HG03196 (cell line): ENCODE results near the gene PTPN1.
"Not testable (repeated sequence)": the region's sequence is repeated elsewhere in the genome, so short reads cannot be mapped to it uniquely, and the experiment has no call there.

Source experiments
- ATAC-seq: cut with Tn5 transposase; IDR thresholded peaks from one replicate; pipeline ENCODE4 v1.9.1; 2021; ENCODE audit not compliant: unreplicated experiment

Gene PTPN1

GRCh38 chr20:50478162-50478990 lies 31.8 kb upstream of the PTPN1 start:
- ATAC-seq: no peak

GRCh38 chr20:50481741-50482140 lies 28.4 kb upstream of the PTPN1 start:
- ATAC-seq: no peak

GRCh38 chr20:50482396-50482981 lies 27.7 kb upstream of the PTPN1 start:
- no peak for ATAC-seq

- no peak for ATAC-seq
These were observed 25.8 kb upstream of the PTPN1 start for GRCh38 chr20:50484271-50484976.

- ATAC-seq: no peak
These were observed 22.8 kb upstream of the PTPN1 start for GRCh38 chr20:50487397-50487796.

- ATAC-seq: no peak
These were observed 21.9 kb upstream of the PTPN1 start for GRCh38 chr20:50488236-50488806.

- no peak for ATAC-seq
These were observed 19.0 kb upstream of the PTPN1 start for GRCh38 chr20:50491168-50491567.

- ATAC-seq: no peak
These were observed 18.1 kb upstream of the PTPN1 start for GRCh38 chr20:50491926-50492634.

- no peak for ATAC-seq
These were observed 16.3 kb upstream of the PTPN1 start for GRCh38 chr20:50493881-50494253.

- ATAC-seq: no peak
These were observed 15.8 kb upstream of the PTPN1 start for GRCh38 chr20:50494428-50494827.

GRCh38 chr20:50496773-50497385 lies 13.3 kb upstream of the PTPN1 start:
- no peak for ATAC-seq

- no peak for ATAC-seq
These were observed 12.0 kb upstream of the PTPN1 start for GRCh38 chr20:50498071-50498776.

- no peak for ATAC-seq
These were observed 10.2 kb upstream of the PTPN1 start for GRCh38 chr20:50499938-50500337.

- ATAC-seq: no peak
These were observed 8.0 kb upstream of the PTPN1 start for GRCh38 chr20:50501972-50502745.

- no peak for ATAC-seq
These were observed 5.9 kb upstream of the PTPN1 start for GRCh38 chr20:50504231-50504823.

- no peak for ATAC-seq
These were observed 4.0 kb upstream of the PTPN1 start for GRCh38 chr20:50506270-50506579.

- ATAC-seq: not testable (repeated sequence)
These were observed 2.4 kb upstream of the PTPN1 start for GRCh38 chr20:50507745-50508144.

- ATAC-seq: no peak
These were observed 1.9 kb upstream of the PTPN1 start for GRCh38 chr20:50508171-50508755.
